Sigmoid colon (tissue), 4 donors: ENCODE data around the gene LPCAT1.

Experiments
- POLR2A ChIP-seq, 2 donors: fragments of 450-650 bp; IDR thresholded peaks; one replicate each; pipeline ENCODE4 v1.6.1; 2016; ENCODE audit warnings: antibody characterized with exemption in 2 of 2, mild to moderate bottlenecking in 2 of 2, moderate library complexity in 2 of 2
- POLR2AphosphoS5 ChIP-seq, 4 donors: sonication (generic); formaldehyde crosslinking; IDR thresholded peaks; one replicate each; pipeline ENCODE4 v1.6.1; 2017; ENCODE audit warnings: antibody characterized with exemption in 4 of 4

DNA sequence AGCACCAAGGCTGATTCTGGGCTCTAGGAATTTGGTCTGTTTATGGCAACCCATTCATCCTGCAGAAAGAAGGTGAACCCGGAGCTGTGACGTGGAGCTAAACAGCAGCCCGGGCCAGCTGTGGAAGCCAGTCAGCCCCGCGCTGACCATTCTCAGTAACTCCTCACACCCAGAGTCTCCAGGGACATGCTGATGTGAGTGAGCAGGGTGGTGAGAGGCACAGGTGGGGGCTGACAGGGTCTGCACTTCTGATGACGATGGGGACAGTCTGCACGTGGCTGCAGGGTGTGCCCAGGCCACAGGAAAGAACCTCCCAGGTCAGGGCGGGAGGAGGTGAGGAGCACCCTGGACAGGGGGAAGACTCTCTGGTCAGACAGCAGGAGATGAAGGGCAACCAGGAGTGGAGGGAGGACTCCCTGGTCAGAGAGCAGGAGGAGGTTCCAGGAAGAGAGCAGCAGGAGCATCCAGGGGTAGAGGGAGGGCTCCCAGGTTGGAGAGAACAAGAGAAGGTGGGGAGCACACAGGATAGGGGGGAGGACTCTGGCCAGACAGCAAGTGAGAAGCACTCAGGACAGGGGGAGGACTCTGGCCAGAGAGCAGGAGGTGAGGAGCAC is 52.4 kb downstream of the LPCAT1 start:
- no peak for TF ChIP-seq POLR2AphosphoS5 (IDR thresholded peaks at IDR 0.05)
- TF ChIP-seq POLR2A (IDR thresholded peaks at IDR 0.05), result no peak
